Keratinocyte (primary cell): ENCODE measurements around the gene RASAL2. TPM values are rescaled to one million over a fixed set of nuclear protein-coding genes. Genes with fewer than 3 reads are reported as not detected.
A peak's percentile ranks its signal among the peaks of the same experiment; 100 is the strongest.

ENCODE experiments used
- DNase-seq: peaks from one replicate; pipeline ENCODE4 v3.0.0-alpha.2; 2011; ENCODE audit warnings: low read depth, missing footprints, low spot score
- FAIRE-seq: peaks from 2 replicates; lab custom pipeline; 2011; peaks lifted over from hg19 to GRCh38; lab: Jason Lieb, UNC
- H2AFZ ChIP-seq: 2 replicates; pipeline ENCODE4 v1.6.0; 2012; ENCODE audit warnings: low read length, control low read depth, inconsistent platforms; ENCODE audit not compliant: control insufficient read depth
- H3K27ac ChIP-seq: 2 replicates; pipeline ENCODE4 v1.5.1; 2011; ENCODE audit warnings: low read length; ENCODE audit not compliant: control insufficient read depth, insufficient read depth
- H3K27me3 ChIP-seq: 3 replicates; pipeline ENCODE4 v1.6.0; 2011; ENCODE audit warnings: low read length; ENCODE audit not compliant: control insufficient read depth, insufficient read depth; ENCODE audit errors: extremely low read depth
- H3K36me3 ChIP-seq, 2 experiments: 2 replicates in 1 of 2; 3 replicates in 1 of 2; pipeline ENCODE4 v1.5.1; 2011; ENCODE audit warnings: low read length in 2 of 2, mild to moderate bottlenecking in 1 of 2; ENCODE audit not compliant: control insufficient read depth in 2 of 2, insufficient read depth in 2 of 2; ENCODE audit errors: extremely low read depth in 1 of 2
- H3K4me1 ChIP-seq: 3 replicates; pipeline ENCODE4 v1.5.1; 2011; ENCODE audit warnings: low read length; ENCODE audit not compliant: control insufficient read depth, insufficient read depth; ENCODE audit errors: extremely low read depth
- H3K4me2 ChIP-seq: 3 replicates; pipeline ENCODE4 v1.6.0; 2011; ENCODE audit warnings: low read depth, low read length; ENCODE audit not compliant: control insufficient read depth, insufficient read depth; ENCODE audit errors: extremely low read depth
- H3K4me3 ChIP-seq, 3 experiments: fragments of 200-600 bp in 1 of 3; sonication (generic) in 1 of 3; 2 replicates in 2 of 3; 3 replicates in 1 of 3; pipeline ENCODE4 v1.5.1; 2011 to 2016; ENCODE audit warnings: low read length in 3 of 3, mild to moderate bottlenecking in 3 of 3, control low read depth in 2 of 3, inconsistent platforms in 1 of 3, low read depth in 1 of 3, mixed read lengths in 1 of 3, mixed run types in 1 of 3, moderate library complexity in 1 of 3; ENCODE audit not compliant: control insufficient read depth in 2 of 3, insufficient read depth in 2 of 3; ENCODE audit errors: extremely low read depth in 1 of 3
- H3K79me2 ChIP-seq: 2 replicates; pipeline ENCODE4 v1.6.0; 2012; ENCODE audit warnings: low read length; ENCODE audit not compliant: control insufficient read depth, insufficient read depth
- H3K9ac ChIP-seq: 3 replicates; pipeline ENCODE4 v1.6.0; 2011; ENCODE audit warnings: low read length; ENCODE audit not compliant: control insufficient read depth, insufficient read depth; ENCODE audit errors: extremely low read depth
- H3K9me1 ChIP-seq: 3 replicates; pipeline ENCODE4 v1.6.0; 2011; ENCODE audit warnings: low read length; ENCODE audit not compliant: control insufficient read depth, insufficient read depth; ENCODE audit errors: extremely low read depth
- H3K9me3 ChIP-seq: 2 replicates; pipeline ENCODE4 v1.5.1; 2012; ENCODE audit warnings: low read depth, low read length; ENCODE audit not compliant: control insufficient read depth
- H4K20me1 ChIP-seq: 3 replicates; pipeline ENCODE4 v1.6.0; 2011; ENCODE audit warnings: low read length; ENCODE audit not compliant: control insufficient read depth, insufficient read depth; ENCODE audit errors: extremely low read depth
- EZH2 ChIP-seq: IDR thresholded peaks from one replicate; pipeline ENCODE4 v1.6.1; 2012; ENCODE audit warnings: inconsistent platforms, mild to moderate bottlenecking, low read length, moderate library complexity
- dilution Hi-C: fragments of 300-500 bp; cut with MboI; formaldehyde crosslinking; loops from one replicate; pipeline ENCODE4 v1.7.0; 2020; ENCODE audit warnings: low sequenced_read_pairs; ENCODE audit not compliant: extremely low pct_ligation_motif_present
- polyA plus RNA-seq, 5 experiments: library from polyadenylated mRNA; depleted of rRNA in 3 of 5; stranded (reverse) in 3 of 5; stranded (forward) in 1 of 5; unstranded in 1 of 5; fragments of >200 nt; gene quantifications; 1 replicate in 1 of 5; 2 replicates in 3 of 5; 3 replicates in 1 of 5; pipeline versions ENCODE4 v1.2.1 to v1.2.3, GENCODE V29; 2011 to 2012; ENCODE audit warnings: missing spikeins in 2 of 5, low read depth in 1 of 5, low replicate concordance in 1 of 5
- TF ChIP-seq, protein P1 (sequence below), 3 experiments: IDR thresholded peaks in 1 of 3; conservative IDR thresholded peaks in 1 of 3; optimal IDR thresholded peaks in 1 of 3; 2 replicates in 2 of 3; 3 replicates in 1 of 3; pipeline versions ENCODE3 to v1.5.1; 2011; ENCODE audit warnings: low read length in 3 of 3, mild to moderate bottlenecking in 3 of 3, moderate library complexity in 2 of 3, control low read depth in 1 of 3, inconsistent platforms in 1 of 3; ENCODE audit not compliant: insufficient read depth in 2 of 3; ENCODE audit errors: extremely low read depth in 1 of 3

Gene RASAL2
- polyA plus RNA-seq, 1 donor (not counting 4 experiments of a cell fraction or from before 2014, with no cell fraction given) = 27.2 TPM

DNA sequence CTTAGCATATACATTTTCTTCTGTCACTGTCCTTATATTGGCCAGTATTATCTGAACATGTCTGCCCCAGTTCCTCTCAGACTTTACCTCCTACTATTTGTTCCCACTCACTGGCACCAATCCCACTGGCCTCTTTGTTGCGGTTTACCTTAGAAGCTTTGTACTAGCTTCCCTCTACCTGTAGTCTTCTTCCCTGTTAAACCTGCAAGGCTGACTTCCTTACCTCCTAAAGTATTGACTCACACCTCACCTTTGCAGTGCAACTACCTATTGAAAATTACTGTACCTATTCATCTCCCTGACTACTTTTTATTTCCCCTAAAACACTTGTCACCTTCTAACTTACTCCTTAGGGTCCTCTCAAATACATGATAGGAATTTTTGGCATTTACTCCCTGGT, 291.8 kb downstream of the RASAL2 start:
- Histone ChIP-seq H3K27ac (no peak overlapping the region), H3K4me3 (no peak overlapping the region), H3K9ac (no peak overlapping the region), H2AFZ (no peak overlapping the region), H4K20me1 (no peaks in the 10 kb centered on the region), H3K36me3 (no peaks in the 10 kb centered on the region), H3K9me3 (no peaks in the 10 kb centered on the region), H3K27me3 (no peaks in the 10 kb centered on the region), H3K9me1 (no peaks in the 10 kb centered on the region), H3K79me2 (peaks cover 12% of the 10 kb centered on the region), H3K4me1 (peaks cover 14% of the 10 kb centered on the region), H3K4me2 (no peak overlapping the region)
- FAIRE-seq (peak; percentile 55), DNase-seq (no peak)
- TF ChIP-seq EZH2 = no peak
- TF ChIP-seq, protein P1, sequence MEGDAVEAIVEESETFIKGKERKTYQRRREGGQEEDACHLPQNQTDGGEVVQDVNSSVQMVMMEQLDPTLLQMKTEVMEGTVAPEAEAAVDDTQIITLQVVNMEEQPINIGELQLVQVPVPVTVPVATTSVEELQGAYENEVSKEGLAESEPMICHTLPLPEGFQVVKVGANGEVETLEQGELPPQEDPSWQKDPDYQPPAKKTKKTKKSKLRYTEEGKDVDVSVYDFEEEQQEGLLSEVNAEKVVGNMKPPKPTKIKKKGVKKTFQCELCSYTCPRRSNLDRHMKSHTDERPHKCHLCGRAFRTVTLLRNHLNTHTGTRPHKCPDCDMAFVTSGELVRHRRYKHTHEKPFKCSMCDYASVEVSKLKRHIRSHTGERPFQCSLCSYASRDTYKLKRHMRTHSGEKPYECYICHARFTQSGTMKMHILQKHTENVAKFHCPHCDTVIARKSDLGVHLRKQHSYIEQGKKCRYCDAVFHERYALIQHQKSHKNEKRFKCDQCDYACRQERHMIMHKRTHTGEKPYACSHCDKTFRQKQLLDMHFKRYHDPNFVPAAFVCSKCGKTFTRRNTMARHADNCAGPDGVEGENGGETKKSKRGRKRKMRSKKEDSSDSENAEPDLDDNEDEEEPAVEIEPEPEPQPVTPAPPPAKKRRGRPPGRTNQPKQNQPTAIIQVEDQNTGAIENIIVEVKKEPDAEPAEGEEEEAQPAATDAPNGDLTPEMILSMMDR (optimal IDR thresholded peaks at IDR 0.05 in 1 of 3, IDR thresholded peaks at IDR 0.05 in 1 of 3, conservative IDR thresholded peaks at IDR 0.05 in 1 of 3; ENCODE audit: extremely low read depth in 1 of 3, insufficient read depth in 2 of 3, low read length in 3 of 3) = no peak
- dilution Hi-C loops = no loop called here

- no peak overlapping the region for H2AFZ ChIP-seq
- DNase-seq (no peak), FAIRE-seq (peak; percentile 53)
- peaks cover 9% of the 10 kb centered on the region for H3K79me2 ChIP-seq
- H3K4me2 ChIP-seq = peak overlapping the region; percentile 25
- H3K9ac ChIP-seq = no peak overlapping the region
- peaks cover 14% of the 10 kb centered on the region for H3K4me1 ChIP-seq
- H4K20me1 ChIP-seq = no peaks in the 10 kb centered on the region
- no peaks in the 10 kb centered on the region for H3K27me3 ChIP-seq
- TF ChIP-seq, protein P1 (optimal IDR thresholded peaks at IDR 0.05 in 1 of 3, IDR thresholded peaks at IDR 0.05 in 1 of 3, conservative IDR thresholded peaks at IDR 0.05 in 1 of 3; ENCODE audit: extremely low read depth in 1 of 3, insufficient read depth in 2 of 3, low read length in 3 of 3) = no peak
- no peak for TF ChIP-seq EZH2
- dilution Hi-C loops = no loop called here
- no peak overlapping the region for H3K27ac ChIP-seq
- H3K9me3 ChIP-seq = no peaks in the 10 kb centered on the region
- H3K36me3 ChIP-seq = no peaks in the 10 kb centered on the region
- no peaks in the 10 kb centered on the region for H3K9me1 ChIP-seq
- H3K4me3 ChIP-seq = no peak overlapping the region
Observed at GRCh38 chr1:178388418-178389145, 294.7 kb downstream of the RASAL2 start.
